ENCODE results near the gene VPS9D1. TPM values are rescaled to one million over a fixed set of nuclear protein-coding genes. Genes with fewer than 3 reads are reported as not detected.

VPS9D1 gene
- total and polyA plus RNA-seq, 10 of the 15 experiments (the other 5 are each of a cell fraction or from before 2014, with no cell fraction given): 0.65 to 4.2 (median 1.1) TPM

GRCh38 chr16:89701425-89702406 is 19.0 kb downstream of the VPS9D1 start, which contains the start of gene SPATA2L (continued):
- TF ChIP-seq CEBPB (IDR thresholded peaks at IDR 0.05; ENCODE audit: borderline replicate concordance in 1 of 2, low read depth in 2 of 2, low read length in 2 of 2) (no peak), TCF3 (IDR thresholded peaks at IDR 0.05; ENCODE audit: borderline replicate concordance, insufficient read depth, low read depth, low read length) (0 out of 2 replicates have a peak, but pooled peaks have one; percentile 28), RCOR1 (conservative IDR thresholded peaks at IDR 0.05; ENCODE audit: low read depth, low read length) (no peak), NRF1 (conservative IDR thresholded peaks at IDR 0.05; ENCODE audit: low read depth, low read length) (0 out of 2 replicates have a peak, but pooled peaks have one; percentile 28), BRCA1 (IDR thresholded peaks at IDR 0.05; ENCODE audit: low read depth, low read length) (no peak), RAD51 (IDR thresholded peaks at IDR 0.05) (no peak), POLR2AphosphoS5 (IDR thresholded peaks at IDR 0.05; ENCODE audit: low read length) (0 out of 2 replicates have a peak, but pooled peaks have one; percentile 35), SMC3 (IDR thresholded peaks at IDR 0.05; ENCODE audit: borderline replicate concordance, low read length) (no peak), BHLHE40 (IDR thresholded peaks at IDR 0.05; ENCODE audit: borderline replicate concordance in 1 of 2, low read depth in 2 of 2, low read length in 1 of 2) (peak; percentile 3 to 71; a peak in 2 of 4 replicates), YBX1 (IDR thresholded peaks at IDR 0.05) (no peak), BACH1 (IDR thresholded peaks at IDR 0.05; ENCODE audit: borderline replicate concordance) (peak; percentile 67; the same call in 1 of the 2 replicates), SP1 (IDR thresholded peaks at IDR 0.05; ENCODE audit: low read depth, low read length) (peak; percentile 81), DPF2 (IDR thresholded peaks at IDR 0.05) (0 out of 2 replicates have a peak, but pooled peaks have one; percentile 30), HDAC2 (IDR thresholded peaks at IDR 0.05) (no peak), NR2C2 (IDR thresholded peaks at IDR 0.05; ENCODE audit: borderline replicate concordance, control insufficient read depth, insufficient read length, low read depth) (no peak), ZBTB4 (CRISPR knock-in tag; IDR thresholded peaks at IDR 0.05) (no peak), TCF12 (IDR thresholded peaks at IDR 0.05; ENCODE audit: low read depth, low read length) (no peak; the same call in 1 of the 2 replicates), SUZ12 (IDR thresholded peaks at IDR 0.05; ENCODE audit: unreplicated experiment) (no peak), MAX (IDR thresholded peaks at IDR 0.05; ENCODE audit: low read depth, low read length) (peak; percentile 72), CREM (IDR thresholded peaks at IDR 0.05; ENCODE audit: low read depth) (0 out of 2 replicates have a peak, but pooled peaks have one; percentile 6)
- TF ChIP-seq, protein P1, sequence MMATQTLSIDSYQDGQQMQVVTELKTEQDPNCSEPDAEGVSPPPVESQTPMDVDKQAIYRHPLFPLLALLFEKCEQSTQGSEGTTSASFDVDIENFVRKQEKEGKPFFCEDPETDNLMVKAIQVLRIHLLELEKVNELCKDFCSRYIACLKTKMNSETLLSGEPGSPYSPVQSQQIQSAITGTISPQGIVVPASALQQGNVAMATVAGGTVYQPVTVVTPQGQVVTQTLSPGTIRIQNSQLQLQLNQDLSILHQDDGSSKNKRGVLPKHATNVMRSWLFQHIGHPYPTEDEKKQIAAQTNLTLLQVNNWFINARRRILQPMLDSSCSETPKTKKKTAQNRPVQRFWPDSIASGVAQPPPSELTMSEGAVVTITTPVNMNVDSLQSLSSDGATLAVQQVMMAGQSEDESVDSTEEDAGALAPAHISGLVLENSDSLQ (IDR thresholded peaks at IDR 0.05): peak; percentile 70
- TF ChIP-seq, protein P2, sequence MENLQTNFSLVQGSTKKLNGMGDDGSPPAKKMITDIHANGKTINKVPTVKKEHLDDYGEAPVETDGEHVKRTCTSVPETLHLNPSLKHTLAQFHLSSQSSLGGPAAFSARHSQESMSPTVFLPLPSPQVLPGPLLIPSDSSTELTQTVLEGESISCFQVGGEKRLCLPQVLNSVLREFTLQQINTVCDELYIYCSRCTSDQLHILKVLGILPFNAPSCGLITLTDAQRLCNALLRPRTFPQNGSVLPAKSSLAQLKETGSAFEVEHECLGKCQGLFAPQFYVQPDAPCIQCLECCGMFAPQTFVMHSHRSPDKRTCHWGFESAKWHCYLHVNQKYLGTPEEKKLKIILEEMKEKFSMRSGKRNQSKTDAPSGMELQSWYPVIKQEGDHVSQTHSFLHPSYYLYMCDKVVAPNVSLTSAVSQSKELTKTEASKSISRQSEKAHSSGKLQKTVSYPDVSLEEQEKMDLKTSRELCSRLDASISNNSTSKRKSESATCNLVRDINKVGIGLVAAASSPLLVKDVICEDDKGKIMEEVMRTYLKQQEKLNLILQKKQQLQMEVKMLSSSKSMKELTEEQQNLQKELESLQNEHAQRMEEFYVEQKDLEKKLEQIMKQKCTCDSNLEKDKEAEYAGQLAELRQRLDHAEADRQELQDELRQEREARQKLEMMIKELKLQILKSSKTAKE (IDR thresholded peaks at IDR 0.05; ENCODE audit: low read depth, poor library complexity, severe bottlenecking): no peak

Measured in GM12878 (cell line).